ENCODE results near the gene NALCN.

GRCh38 chr13:101139081-101139480 is 277.2 kb downstream of the NALCN start:
- no peak for TF ChIP-seq POLR2AphosphoS5 (IDR thresholded peaks at IDR 0.05)
- TF ChIP-seq POLR2A (IDR thresholded peaks at IDR 0.05): no peak
- TF ChIP-seq CTCF (IDR thresholded peaks at IDR 0.05): no peak

Measured in prostate gland (tissue), 2 donors.